Suppressor macrophage treated with lipopolysaccharide for 1 hour (primary cell): ENCODE measurements around the gene SCAF8.
"Not testable (repeated sequence)": the region's sequence is repeated elsewhere in the genome, so short reads cannot be mapped to it uniquely, and the experiment has no call there.

Source experiments
- DNase-seq, 3 donors: peaks; one replicate each; pipeline ENCODE4 v3.0.0-alpha.2; 2020 to 2022

SCAF8 gene

DNA sequence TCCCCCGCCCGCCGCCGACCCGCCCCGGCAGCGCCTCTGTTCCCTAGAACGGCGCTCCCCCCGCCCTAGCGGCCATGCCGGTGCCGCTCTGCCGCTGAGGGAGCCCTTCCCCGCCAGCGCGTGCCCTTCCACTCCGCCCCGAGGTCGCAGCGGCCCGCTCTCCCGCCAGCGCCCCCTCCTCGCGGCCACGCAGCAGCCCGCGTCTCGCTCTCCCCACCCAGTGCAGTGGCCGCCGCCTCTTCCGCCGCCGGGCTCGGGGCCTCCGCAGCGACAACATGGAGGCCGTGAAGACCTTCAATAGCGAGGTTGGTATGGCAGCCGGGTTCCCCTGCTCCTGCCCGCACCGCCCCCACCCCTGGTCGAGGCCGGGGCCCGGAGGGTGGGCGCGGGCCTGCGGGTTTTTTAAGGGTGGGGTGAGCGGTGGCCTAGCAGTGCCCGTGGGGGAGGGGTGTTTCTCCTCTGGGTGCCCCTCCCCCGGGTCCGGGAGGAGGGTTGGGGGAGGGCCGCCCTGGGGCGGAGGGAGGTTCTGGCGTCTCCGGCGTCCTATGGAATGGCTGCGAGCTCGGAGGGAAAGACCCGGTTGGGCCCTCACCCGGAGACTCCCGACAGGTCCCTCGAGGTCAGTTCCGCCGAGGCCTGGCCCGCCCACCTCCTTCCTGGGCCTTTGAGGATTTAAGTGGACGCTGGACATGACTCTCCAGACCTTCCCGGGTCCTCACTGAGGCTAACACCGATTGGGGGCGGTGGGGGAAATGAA, 588 bp downstream of the SCAF8 start:
- DNase-seq = peak; percentile 96 to 99 (median 98)

DNA sequence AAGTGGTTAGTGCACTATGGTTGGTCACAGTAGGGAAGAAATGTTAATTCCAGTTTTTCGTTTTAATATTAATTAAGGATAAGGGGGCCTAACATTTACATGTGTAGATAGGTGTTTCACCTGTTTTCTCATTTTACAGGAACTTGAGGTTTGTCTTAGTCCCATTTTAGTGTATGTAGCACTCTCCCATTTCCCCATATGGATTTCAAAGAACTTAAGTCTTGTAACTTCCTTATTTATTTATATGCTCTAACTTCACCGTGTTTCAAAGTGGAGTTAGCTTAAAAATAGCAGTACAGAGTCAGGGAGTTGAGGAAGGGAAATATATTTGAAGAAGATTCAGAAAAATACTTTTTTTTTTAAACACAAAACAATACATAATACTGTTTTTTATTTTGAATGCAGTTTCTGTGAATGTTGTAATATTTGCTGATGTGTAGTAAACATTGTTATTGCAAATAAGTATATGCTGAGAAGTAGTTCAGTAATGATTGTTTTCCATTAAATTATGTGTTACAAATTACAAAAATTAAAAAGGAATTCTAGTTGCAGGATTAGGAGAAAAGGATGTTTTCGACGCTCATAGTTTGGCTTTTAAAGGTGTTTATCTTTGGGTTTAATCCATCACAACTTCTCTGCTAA, 3.5 kb downstream of the SCAF8 start:
- DNase-seq = peak; percentile 9 to 51 (median 46)

DNA sequence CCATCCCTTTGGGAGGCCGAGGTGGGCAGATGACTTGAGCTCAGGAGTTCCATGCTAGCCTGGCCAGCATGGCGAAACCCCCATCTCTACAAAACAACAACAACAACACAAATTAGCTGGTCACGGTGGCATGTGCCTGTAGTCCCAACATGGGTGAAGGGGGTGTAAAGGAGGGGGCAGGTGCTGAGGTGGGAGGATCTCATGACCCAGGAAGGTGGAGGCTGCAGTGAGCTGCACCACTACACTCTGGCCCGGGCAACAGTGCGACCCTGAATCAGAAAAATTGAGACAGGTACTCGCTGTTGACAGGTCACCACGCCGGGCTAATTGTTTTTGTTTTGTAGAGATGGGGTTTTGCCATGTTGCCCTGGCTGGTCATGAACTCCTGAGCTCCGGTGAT, 4.2 kb downstream of the SCAF8 start:
- no peak for DNase-seq

DNA sequence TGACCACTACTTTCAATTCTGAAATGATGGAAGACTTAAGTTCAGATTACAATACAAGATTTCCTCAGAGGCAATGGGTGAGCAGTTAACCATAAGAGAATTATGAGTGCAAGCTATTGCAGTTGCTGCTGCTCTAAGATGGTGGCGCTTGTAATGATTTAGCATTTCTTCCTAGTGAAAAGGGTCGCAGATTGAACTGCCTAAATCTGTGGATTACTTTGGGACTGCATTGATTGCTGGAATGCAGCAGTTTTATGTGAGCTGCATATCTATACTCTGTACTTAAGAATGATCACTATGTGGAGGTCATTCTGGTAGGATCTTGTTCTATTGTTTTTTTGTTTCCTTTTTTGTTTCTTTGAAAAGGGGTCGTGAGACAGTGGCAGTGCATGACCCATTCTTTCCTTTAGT, 5.3 kb downstream of the SCAF8 start:
- peak in 2 of 3 donors; percentile 10 to 36 for DNase-seq

DNA sequence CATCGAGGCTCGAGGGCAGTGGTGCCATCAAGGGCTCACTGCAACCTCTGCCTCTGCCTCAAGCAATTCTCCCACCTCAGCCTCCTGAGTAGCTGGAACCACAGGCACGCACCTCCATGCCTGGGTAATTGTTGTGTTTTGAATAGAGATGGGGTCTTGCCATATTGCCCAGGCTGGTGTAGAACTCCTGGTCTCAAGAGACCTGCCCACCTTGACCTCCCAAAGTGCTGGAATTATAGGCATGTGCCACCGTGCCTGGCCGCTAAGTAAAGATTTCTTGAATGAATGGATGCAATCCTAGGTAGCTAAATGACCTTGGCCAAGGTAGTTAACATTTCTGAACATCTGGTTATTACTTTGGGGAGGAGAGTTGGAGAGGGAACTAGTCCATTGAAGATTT, 7.4 kb downstream of the SCAF8 start:
- no peak for DNase-seq

DNA sequence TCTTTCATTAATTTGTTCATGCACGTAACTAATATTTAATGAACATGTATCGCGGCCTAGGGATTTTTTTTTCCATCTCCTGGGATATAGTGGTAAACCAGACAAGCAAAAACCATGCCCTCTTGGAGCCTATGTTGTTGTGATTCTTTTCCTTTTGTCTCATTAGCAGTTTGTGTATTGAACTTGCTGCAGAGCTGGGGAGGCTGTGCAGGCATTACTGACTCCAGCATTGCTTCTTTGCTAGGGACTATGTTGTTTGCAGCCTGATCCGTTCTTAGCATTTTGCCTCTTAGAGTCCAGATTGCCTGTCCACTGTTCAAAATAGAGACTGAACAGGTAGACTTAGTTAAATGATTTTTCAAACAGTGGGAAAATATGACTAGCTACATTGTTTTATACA, 9.7 kb downstream of the SCAF8 start:
- DNase-seq = no peak

DNA sequence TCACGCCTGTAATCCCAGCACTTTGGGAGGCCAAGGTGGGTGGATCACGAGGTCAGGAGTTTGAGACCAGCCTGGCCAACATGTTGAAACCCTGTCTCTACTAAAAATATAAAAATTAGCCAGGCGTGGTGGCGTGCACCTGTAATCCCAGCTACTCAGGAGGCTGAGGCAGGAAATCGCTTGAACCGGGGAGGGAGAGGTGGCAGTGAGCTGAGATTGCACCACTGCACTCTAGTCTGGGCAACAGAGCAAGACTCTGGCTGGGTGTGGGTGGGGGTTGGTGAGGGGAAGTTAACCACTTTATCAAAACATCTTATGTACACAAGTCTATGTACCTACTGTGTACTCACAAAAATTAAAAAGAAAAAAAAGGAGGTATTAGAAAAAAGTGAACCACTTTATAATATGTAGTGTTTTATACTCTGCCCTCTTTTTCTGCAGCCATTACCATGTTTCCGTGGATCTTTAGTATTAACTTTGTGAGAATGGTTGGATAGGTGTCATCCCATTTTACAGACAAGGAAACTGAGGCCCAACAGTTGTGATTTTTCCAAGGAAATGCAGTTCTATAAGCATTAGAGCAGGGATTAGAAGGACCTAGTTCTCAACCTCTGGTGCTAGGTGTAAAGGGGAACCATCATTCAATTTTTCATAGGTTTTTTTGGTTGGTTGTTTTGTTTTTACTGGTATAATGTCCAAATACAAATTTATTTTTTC, 11.0 kb downstream of the SCAF8 start:
- peak in 2 of 3 donors; percentile 21 to 33 for DNase-seq

DNA sequence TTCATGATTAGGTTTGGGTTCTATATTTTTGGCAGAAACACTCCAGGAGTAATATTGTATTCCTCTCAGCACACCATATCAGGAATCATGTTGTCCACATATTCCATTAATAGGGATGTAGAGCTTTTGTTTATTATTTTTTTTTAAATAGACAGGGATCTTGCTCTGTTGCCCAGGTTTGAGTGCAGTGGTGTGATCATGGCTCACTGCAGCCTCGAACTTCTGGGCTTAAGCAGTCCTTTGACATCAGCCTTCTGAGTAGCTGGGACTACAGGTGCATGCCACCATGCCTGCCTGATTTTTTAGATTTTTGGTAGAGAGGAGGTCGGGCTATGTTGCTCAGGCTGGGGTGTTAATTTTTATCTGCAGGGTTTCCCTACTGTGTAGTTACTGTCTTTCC, 12.0 kb downstream of the SCAF8 start:
- DNase-seq = no peak

DNA sequence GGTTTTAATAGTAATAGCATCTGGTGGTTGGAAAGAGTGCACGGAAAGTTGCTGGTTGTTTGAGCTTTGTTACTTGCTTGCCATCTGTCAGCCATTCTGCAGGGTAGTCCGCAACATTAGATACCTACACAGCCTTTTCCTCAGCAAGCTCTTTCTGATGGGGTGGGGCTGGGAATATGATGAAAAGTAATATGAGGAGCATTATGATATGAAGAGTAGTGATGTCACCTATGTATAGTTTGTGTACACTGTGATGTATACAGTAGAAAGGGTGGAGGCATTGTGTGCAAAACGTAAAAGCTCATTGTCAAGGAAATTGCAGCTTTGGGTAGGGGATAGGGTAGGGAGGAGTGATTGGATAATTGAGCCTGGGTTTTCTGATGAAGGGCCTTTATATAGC, 16.1 kb downstream of the SCAF8 start:
- no peak for DNase-seq

DNA sequence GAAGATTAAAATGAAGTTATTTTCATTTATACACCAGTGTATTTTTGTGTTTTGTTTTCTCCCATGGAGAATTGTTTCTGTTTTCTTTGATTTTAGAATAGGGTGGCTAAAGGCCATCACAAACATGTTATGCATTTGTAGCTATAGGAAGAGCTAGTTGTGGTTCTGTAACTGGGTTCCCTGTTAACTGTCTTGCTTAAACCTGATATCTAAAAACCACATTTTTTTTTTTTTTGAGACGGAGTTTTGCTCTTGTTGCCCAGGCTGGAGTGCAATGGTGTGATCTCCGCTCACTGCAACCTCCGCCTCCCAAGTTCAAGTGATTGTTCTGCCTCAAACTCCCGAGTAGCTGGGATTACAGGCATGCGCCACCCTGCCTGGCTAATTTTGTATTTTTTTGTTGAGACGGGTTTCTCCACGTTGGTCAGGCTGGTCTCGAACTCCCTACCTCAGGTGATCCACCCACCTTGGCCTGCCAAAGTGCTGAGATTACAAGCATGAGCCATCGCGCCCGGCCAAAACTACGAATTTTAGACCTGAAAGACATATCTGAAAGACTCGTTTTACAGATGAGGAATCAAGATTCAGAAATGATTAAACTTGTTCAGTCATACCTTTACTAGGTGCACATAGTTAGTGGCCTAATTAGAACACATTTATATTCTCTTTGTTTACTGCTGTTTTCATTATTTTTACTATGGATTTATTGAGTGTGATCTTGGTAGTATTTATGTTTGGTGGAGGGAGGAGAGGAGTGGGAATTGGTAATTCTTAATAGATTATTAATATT, 18.0 kb downstream of the SCAF8 start:
- no peak for DNase-seq

DNA sequence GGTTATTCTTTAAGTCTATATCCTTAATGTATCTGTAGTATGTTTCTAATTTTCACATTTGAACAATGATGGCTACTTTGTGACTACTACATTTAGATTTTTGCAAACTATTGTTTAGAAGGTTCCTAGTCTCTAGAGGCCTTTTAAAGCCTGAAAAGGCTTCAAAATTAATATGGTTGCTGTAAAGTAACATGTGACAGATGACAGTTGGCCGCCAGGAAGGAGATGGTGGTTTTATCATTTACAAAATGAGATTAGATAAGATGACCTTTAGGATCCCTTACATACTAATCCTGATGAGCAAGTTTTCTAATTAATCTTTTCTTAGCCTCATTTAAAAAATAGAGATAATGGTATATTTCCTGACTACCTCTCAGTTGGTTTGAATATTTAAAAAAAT, 18.8 kb downstream of the SCAF8 start:
- no peak for DNase-seq

DNA sequence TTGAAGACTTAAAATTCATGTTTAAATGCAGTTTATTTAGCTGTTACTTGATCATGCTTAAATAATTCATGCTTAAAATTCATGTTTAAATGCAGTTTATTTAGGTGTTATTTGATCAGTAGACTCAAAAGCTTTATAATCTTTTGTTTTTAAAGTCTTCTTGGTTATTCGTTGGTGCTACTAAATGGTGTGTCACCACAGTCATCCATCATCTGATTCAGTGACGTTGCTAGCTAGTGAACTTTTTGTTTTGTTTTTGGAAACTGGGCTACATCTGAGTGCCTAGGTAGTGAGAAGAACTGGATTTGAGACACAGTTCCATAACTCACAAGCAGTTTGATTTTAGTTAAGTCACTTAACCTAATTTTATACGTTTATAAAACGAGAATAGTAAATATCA, 20.9 kb downstream of the SCAF8 start:
- DNase-seq = peak; percentile 15 to 29 (median 29)

DNA sequence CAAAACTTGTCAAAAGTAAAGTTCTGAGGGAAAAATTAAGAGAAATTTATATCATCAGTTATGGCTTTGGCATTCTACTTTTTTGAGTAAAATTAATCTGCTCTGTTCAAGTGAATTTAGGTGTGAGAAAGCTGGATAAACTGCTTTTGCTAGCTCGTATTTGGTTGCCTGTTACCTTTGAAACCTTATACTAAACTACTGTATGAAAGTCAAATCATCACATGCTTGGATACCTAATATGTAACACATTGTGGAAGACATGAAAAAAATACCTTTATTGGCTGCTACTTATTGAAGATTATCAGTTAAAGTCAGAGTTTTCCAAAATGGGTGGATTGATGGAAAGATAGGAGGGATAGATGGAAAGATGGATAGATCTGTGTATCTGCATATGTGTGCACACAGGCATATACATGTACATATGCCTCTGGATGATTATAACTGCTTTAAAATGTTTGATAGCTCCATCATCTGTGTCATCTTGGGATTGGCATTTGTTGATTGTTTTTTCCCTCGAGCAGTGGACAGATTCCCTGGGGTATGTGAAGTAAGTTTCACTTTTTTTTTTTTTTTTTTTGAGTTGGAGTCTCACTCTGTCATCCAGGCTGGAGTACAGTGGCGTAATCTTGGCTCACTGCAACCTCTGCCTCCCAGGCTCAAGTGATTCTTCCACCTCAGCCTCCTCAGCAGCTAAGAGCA, 24.3 kb downstream of the SCAF8 start:
- DNase-seq = no peak

DNA sequence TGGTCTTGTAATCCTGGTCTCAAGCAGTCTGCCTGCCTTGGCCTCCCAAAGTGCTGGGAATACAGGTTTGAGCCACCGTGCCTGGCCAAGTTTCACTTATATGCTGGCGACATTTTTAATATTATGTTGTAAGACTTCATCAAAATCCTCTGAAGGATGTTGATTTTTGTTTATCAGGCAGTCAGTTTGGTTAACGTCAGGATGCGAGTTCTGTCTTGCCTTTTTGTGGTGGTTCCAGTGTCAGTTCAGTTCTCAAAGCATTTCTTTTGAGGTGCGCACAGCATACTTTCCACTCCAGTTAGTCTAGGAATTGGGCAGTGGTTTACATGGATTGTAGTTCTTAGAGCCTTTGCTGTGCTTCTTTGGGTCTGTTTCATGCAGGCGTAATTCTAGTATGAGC, 24.9 kb downstream of the SCAF8 start:
- DNase-seq = no peak

DNA sequence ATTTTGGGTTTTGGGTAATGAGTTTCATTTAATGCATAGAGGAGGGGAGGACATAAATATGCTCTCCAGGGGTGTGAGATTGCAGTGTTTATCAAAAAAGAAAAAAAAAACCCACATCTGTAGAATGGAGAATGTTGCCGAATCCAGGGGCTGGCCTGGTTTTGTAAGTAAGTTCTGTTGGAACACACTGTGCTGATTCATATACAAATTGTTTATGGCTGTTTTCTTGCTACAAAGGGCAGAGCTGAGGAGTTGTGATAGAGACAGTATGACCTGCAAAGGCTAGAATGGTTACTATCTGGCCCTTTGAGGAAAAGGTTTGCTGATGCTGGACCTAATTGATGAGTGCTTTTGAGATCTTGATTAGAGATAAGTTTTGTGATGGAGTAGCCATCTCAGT, 30.4 kb downstream of the SCAF8 start:
- DNase-seq = no peak

DNA sequence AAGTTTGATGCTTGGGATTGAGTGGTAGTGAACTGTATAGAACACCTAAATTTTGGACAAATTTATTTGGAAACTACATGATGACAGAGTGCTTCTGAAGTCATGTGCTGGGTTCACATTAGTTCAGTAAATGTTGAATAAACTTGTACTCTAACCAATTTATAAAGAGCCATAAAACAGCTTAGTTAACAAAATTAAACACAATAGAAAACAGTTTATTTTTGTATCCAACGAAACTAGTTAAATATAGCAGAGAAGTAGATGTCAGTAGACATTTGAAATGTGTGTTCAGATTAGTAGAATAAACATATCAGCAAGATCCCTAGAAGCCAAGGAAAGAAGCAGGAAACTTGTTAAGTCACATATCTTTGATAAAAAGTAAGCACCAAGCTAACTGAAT, 32.1 kb downstream of the SCAF8 start:
- no peak for DNase-seq

DNA sequence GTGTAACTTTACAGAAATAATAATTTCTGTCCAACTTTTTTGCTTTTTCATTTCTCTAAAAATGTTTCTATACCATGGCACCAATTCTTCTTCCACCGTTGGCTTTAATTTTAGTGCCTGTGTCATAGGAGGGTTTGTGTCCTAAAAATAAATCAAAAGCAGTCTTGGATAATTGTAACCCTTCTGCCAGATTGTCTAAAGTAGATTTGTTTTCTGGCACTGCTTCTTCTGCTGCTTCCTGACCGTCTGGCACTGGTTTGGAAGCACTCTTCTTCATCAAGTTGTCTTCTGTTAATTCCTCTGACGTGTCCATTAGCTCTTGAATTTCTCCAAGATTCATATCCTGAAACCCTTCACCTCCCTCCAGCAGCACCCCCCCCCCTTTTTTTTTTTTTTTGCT, 33.1 kb downstream of the SCAF8 start:
- DNase-seq = no peak

DNA sequence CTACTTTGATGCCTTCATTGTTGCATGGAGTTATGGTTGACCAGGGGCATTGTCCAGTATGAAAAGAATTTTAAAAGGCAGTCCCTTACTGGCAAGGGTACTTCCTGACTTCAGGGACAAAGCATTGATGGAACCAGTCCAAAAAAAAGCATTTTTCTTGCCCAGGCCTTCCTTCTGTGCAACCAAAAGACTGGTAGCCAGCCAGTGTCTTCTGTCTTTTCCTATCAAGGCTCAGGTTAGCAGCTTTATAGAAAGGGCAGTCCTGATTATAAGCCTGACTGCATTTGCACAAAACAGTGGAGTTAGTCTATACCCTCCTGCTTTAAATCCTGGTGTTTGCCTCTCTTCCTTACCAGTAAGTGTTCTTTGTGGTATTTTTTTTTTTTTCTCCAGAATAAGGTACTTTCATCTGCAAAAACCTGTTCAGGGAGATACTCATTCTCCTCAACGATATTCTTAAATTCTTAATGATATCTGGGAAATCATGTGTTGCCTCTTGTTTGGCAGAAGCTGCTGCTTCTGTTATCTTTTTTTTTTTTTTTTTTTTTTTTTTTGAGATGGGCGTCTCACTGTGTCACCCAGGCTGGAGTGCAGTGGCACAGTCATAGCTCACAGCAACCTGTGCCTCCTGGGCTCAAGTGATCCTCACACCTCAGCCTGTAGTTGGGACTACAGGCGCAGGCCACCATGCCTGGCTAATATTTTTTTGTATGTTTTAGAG, 33.9 kb downstream of the SCAF8 start:
- DNase-seq = no peak

DNA sequence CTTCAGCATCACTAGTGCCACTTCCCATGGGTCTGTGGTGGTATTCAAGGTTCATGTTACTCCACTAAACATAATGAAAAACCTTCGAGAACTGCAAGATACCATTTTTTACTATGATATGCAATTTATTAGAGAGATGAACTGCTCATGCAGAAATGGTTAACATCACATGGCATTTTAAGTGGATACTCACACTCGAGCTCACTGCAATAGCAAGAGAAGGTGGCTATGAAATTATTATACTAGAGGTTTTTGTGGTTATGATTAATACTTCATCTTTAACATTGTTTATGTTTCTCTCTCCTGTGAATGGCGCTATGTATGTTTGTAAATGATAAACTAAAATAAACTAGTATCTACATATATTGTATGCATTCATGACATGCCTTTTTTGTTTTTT, 35.1 kb downstream of the SCAF8 start:
- no peak for DNase-seq

DNA sequence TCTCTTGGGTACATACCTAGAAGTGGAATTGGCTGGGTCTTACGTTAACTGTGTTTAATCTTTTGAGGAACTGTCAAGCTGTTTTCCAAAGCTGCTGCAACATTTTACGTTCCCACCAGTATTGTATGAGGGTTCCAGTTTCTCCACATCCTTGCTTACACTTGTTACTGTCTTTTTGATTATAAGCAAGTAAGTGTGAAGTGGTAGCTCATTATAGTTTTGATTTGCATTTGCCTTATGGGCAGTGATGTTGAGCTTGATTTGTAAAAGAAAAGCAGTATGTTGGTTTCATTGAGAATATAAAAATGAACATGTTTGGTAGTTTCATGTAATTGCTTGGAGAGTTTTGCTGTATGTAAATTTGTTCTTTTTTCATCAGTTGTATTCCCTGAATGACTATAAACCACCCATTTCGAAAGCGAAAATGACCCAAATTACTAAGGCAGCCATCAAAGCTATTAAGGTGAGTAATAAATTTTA, 40.4 kb downstream of the SCAF8 start:
- no peak for DNase-seq

DNA sequence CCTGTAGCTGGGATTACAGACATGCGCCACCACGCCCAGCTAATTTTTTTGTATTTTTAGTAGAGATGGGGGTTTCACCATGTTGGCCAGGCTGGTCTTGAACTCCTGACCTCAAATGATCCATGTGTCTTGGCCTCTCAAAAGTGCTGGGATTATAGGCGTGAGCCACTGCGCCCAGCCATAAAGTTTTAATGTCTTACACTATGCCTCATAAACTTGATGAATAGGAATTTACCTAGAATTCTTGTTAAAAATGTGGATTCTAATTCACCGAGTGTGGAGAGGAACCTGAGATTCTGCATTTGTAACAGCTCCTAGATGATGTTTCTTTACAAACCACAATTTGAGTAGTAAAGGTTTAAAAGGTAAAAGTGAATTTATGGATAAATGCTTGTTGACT, 45.9 kb downstream of the SCAF8 start:
- DNase-seq = not testable (repeated sequence)

DNA sequence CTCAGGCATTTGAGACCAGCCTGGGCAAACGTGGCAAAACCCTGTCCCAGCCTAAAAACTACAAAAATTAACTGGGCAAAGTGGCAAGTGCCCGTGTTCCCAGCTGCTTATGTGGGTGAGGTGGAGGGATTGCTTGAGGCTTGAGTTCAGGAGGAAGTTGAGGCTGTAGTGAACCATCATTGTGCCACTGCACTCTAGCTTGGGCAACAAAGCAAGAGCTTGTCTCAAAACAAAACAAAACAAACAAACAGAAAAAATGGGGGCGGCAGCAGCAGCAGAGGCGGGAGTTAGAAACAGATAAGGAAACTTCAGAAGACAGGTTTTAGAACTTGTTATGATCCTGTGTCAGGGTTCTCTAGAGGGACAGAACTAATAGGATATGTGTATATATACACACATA, 49.0 kb downstream of the SCAF8 start:
- peak; percentile 22 to 39 (median 33) for DNase-seq
